NOMO-1 (cell line): Measurements from ENCODE around the gene SERINC1.

Source experiments
- DNase-seq, 2 experiments: peaks; one replicate each; lab custom pipeline; 2025; ENCODE audit not compliant: unreplicated experiment in 2 of 2; lab: John Stamatoyannopoulos, UW

Gene SERINC1

GRCh38 chr6:122438975-122439374 is 32.6 kb downstream of the SERINC1 start:
- no peak for DNase-seq

- no peak for DNase-seq
Observed at GRCh38 chr6:122432816-122433215, 38.8 kb downstream of the SERINC1 start.

- no peak for DNase-seq
Observed at GRCh38 chr6:122431780-122432179, 39.8 kb downstream of the SERINC1 start.

DNA sequence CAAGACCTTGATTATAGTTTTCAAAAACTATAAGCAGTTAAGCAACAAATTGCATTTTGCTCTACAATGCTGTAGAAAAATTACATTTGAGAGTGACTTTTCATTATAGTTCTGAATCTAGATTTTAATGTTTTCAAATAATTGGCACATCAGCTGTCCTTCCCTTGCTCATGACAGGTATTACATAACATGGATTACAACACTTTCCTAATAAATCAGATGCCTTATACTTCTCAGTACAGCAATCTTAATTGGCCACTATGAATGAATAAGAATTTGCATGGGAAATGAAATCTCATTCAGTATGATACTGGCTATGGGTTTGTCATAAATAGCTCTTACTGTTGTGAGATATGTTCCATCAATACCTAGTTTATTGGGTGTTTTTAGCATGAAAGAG is 42.3 kb downstream of the SERINC1 start:
- peak in 1 of 2 experiments; percentile 2 for DNase-seq

- no peak for DNase-seq
Observed at GRCh38 chr6:122428781-122429180, 42.8 kb downstream of the SERINC1 start.

DNA sequence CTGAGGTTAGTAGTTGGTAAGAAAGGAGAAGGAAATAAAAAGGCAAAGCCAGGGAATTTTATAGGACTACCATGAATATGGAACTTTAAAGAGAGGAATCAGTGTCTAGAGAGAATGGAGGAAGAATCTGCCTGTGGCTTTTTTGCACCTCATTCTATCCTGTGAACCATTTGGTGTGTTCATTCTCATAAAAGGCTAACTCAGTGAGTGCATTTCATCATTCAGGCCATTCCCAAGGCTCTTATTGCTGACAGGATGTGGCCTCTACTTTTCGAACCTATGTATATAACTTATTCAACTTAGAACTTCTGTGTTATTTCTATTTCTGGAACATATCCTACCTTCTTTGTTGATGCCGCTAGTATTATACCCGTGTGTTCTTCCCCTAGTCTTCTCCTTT is 45.0 kb downstream of the SERINC1 start:
- no peak for DNase-seq

GRCh38 chr6:122423734-122424133 is 47.9 kb downstream of the SERINC1 start:
- DNase-seq = no peak

- no peak for DNase-seq
Observed at GRCh38 chr6:122422614-122423267, 48.9 kb downstream of the SERINC1 start.

DNA sequence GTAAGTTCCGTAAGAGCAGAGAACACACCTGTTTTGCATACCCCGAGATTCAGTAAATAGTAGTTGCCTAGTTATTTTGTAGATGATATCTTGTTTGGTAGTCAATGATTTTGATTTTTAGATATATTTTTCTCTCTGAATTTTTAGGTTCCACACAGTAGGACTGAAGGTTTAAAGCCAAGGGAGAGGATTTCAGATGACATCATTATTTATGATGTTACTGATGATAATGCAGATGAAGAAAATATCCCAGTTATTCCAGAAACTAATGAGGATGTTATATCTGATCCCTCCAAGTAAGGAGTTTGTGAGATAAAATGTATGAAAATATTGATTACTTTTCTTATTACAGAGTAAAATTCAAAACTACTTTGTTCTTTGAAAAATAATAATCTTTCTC is 49.6 kb downstream of the SERINC1 start:
- DNase-seq = no peak

DNA sequence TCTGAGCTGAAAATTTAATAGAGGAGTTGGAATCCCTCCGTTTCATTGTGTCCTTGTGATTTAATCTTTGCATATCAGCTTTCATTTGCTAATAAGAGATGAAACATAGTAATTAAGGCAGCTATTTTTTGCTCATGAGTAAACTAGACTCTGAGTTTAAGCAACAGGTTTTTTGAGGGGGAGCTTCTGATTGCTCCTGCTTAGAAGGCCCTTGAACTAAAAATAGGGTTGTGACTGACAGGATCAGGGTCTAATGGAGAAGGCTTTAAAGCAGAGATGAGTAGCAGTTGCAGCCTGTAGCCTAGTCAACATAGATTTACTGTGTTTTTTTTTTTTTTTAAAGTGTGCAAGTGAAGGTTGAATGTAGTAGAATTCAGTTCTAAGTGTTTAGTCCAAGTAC is 54.8 kb downstream of the SERINC1 start:
- no peak for DNase-seq

DNA sequence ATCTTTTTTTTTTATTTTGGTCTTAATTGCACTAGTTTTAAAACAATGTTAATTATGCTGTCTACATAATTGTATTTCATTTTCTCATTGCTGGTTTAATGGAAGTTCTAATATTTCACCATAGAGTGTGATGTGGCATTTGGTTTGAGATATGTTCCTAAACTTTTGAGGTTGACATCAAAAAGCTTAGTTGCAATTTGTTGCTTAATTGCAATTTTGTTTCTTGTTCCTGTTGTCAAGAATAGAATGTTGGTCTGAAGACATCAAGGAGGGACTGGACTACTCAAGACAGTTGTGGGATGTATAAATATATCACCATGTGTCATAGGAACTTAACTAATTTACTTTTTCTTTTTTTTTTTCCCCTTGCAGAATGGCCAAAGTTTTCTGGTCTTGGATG is 59.6 kb downstream of the SERINC1 start:
- peak; percentile 27 to 51 for DNase-seq

- no peak for DNase-seq
Observed at GRCh38 chr6:122408702-122409458, 62.7 kb downstream of the SERINC1 start.

GRCh38 chr6:122408240-122408639 is 63.4 kb downstream of the SERINC1 start:
- DNase-seq = no peak

DNA sequence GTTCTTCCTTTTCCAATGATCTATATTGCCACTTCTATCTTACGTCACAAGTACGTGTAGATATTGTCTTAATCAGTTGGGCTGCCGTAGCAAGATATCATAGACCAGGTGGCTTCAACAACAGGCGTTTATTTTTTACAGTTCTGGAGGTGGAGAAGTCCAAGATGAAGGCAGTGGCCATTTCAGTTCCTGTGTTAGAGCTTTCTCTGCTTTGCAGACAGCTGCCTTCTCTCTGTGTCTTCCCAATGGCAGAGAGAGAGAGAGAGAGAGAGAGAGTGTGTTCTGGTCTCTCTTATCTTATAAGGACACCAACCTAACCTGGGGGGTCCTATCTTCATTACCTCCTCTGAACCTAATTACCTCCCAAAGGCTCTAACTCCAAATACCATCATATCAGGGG is 63.9 kb downstream of the SERINC1 start:
- no peak for DNase-seq

DNA sequence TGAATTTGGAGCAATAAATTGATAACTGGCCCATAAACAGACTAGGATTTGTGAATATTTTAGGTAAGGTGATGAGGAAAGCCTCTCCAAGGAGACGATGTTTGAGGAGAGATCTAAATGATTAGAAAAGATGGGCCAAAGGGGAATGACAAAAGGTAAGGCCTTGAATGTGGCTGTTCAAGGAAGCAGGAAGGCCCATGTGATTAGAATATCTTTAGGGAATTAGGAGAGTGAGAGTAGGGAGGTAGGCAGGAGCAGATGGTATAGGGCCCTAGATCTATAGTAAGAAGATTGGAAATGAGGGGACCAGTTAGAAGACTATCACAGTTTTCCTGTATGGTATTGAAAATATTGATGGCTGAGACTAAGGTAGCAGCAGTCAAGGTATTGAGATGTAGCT is 65.4 kb downstream of the SERINC1 start:
- no peak for DNase-seq

GRCh38 chr6:122405417-122405816 is 66.2 kb downstream of the SERINC1 start:
- no peak for DNase-seq

GRCh38 chr6:122404444-122404843 is 67.2 kb downstream of the SERINC1 start:
- DNase-seq = no peak

DNA sequence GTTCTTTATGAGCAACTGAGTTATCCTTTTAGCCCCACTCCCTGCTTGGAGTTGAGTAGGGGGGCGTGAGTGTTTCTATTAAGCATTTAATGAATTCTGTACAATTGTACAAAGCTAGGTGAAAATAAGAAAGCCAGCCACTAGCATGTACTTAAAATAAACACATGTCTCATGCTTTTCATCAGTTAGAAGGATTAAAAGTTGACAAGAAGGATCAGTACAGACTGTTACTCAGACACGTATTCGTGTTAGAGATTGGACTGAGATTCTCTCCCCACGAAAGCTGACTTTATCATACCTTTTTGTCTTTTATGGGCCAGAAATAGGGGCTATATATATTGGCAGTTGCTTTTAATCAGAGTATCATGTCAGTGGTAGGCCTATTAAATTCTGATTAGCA is 70.5 kb downstream of the SERINC1 start:
- DNase-seq = no peak

- no peak for DNase-seq
Observed at GRCh38 chr6:122400462-122401089, 71.0 kb downstream of the SERINC1 start.

- DNase-seq = no peak
Observed at GRCh38 chr6:122400121-122400450, 71.5 kb downstream of the SERINC1 start.

- DNase-seq = peak; percentile 96 to 97
Observed at GRCh38 chr6:122399348-122400120, 72.1 kb downstream of the SERINC1 start, which contains the start of gene HSF2. Gene HSF2, plus strand, starts transcription at chr6:122399652. Its CDS starts 86 bp downstream, at chr6:122399738.
